ENCODE results near the gene MAPK10. TPM values are rescaled to one million over a fixed set of nuclear protein-coding genes. Genes with fewer than 3 reads are reported as not detected.
"Not testable (repeated sequence)": the region's sequence is repeated elsewhere in the genome, so short reads cannot be mapped to it uniquely, and the experiment has no call there.

Gene MAPK10
- total RNA-seq, 2 experiments from 2014 or later: not detected

DNA sequence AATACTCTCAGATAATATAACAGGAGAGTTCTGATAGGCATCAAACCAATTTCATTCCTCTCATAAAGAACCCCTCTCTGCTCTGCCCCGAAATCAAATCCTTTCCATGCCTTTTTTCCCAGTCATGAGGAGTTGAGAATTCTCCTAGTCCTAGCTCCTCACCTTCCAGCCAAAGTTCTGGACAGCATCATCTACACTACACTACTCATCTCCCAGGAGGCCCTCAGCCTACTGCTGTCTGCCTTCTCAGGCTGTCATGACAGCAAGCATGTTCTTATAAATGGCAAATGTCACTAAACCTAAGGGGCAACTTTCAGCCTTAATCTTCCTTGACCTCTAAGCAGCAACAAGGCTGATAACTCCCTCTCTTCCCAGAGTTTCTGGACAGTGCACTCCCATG is 26.6 kb downstream of the MAPK10 start:
- no peak overlapping the region for H3K27ac Mint-ChIP-seq

GRCh38 chr4:86330961-86331742 is 28.7 kb downstream of the MAPK10 start:
- no peak for DNase-seq
- peaks cover 3% of the 10 kb centered on the region for H3K27me3 Mint-ChIP-seq (ENCODE audit: low read depth)
- intact Hi-C loops (cut with micrococcal nuclease): no loop called here
- no peak overlapping the region for H3K4me3 Mint-ChIP-seq
- H3K4me1 Mint-ChIP-seq (ENCODE audit: low read depth): no peaks in the 10 kb centered on the region
- no peaks in the 10 kb centered on the region for H3K36me3 Mint-ChIP-seq (ENCODE audit: low read depth)
- H3K27ac Mint-ChIP-seq: no peak overlapping the region
- CTCF ChIA-PET: interaction anchor here (0.6 kb wide), 1 partner anchor 20 kb away, joined by 3 read pairs; no protein-coding TSS in a partner anchor
- no peaks in the 10 kb centered on the region for H3K9me3 Mint-ChIP-seq

More for the DNA sequence above, 26.6 kb downstream of the MAPK10 start:
- no peak for DNase-seq
- H3K4me3 Mint-ChIP-seq: no peak overlapping the region
- no peaks in the 10 kb centered on the region for H3K9me3 Mint-ChIP-seq
- H3K36me3 Mint-ChIP-seq (ENCODE audit: low read depth): no peaks in the 10 kb centered on the region
- CTCF ChIA-PET: no interaction called here
- intact Hi-C loops (cut with micrococcal nuclease): no loop called here
- peaks cover 3% of the 10 kb centered on the region for H3K27me3 Mint-ChIP-seq (ENCODE audit: low read depth)
- H3K4me1 Mint-ChIP-seq (ENCODE audit: low read depth): no peaks in the 10 kb centered on the region

GRCh38 chr4:86330411-86330810 is 29.4 kb downstream of the MAPK10 start:
- H3K27me3 Mint-ChIP-seq (ENCODE audit: low read depth); intact Hi-C loops (cut with micrococcal nuclease): not testable (repeated sequence)
- CTCF ChIA-PET: interaction anchor here (0.6 kb wide), 1 partner anchor 19 kb away, joined by 3 read pairs; no protein-coding TSS in a partner anchor

DNA sequence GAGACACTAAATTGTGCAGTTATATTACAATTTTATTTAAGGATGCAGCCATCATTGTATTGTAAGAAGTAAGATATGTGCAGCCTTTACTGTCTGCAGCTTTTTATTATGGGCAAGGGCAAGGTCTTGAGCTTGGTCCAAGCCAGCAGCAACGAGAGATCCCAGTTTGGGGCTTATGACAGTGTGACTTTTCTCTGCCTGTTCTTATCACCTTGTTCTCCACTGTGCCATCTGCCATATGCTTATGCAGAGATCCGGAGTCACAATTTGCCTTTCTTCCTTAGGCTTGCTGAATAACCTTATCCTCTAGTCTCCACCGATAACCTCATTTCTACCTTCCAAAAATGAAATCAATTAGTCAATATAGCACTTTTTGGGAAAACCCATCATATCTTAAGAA is 30.4 kb downstream of the MAPK10 start:
- Mint-ChIP-seq H3K27me3 (ENCODE audit: low read depth) (peaks cover 3% of the 10 kb centered on the region), H3K27ac (no peak overlapping the region), H3K4me1 (ENCODE audit: low read depth) (no peaks in the 10 kb centered on the region), H3K36me3 (ENCODE audit: low read depth) (no peaks in the 10 kb centered on the region), H3K9me3 (no peaks in the 10 kb centered on the region), H3K4me3 (no peak overlapping the region)
- no peak for DNase-seq
- CTCF ChIA-PET: no interaction called here
- intact Hi-C loops (cut with micrococcal nuclease): no loop called here

More at GRCh38 chr4:86330411-86330810, 29.4 kb downstream of the MAPK10 start:
- not testable (repeated sequence) for H3K4me3 Mint-ChIP-seq; H3K36me3 Mint-ChIP-seq (ENCODE audit: low read depth); DNase-seq; H3K27ac Mint-ChIP-seq; H3K4me1 Mint-ChIP-seq (ENCODE audit: low read depth); H3K9me3 Mint-ChIP-seq

DNA sequence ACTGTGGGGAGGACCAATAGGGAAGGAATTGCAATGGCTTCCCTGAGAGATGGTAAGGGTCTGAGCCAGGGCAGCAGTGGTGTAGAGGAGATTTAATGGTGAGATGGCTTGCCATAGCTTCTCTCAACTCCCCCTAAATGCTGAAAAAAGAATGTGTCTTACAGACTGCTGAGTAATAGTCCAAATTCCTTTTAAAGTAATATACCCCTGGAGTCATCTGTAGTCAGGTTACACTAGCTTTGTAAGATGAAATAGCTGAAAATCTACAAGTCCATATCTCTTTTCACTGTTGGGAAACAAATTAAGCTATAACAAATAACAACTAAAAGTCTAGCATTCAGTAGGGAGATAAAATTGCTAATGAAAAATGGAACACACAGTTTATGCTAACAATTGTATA is 33.5 kb downstream of the MAPK10 start:
- Mint-ChIP-seq H3K27me3 (ENCODE audit: low read depth) (peaks cover 3% of the 10 kb centered on the region), H3K4me1 (ENCODE audit: low read depth) (no peaks in the 10 kb centered on the region), H3K4me3 (no peak overlapping the region), H3K9me3 (no peaks in the 10 kb centered on the region), H3K27ac (no peak overlapping the region), H3K36me3 (ENCODE audit: low read depth) (no peaks in the 10 kb centered on the region)
- DNase-seq: no peak
- CTCF ChIA-PET: no interaction called here
- intact Hi-C loops (cut with micrococcal nuclease): no loop called here

GRCh38 chr4:86319390-86319789 is 40.5 kb downstream of the MAPK10 start:
- H3K4me3 Mint-ChIP-seq: no peak overlapping the region
- no peak overlapping the region for H3K27ac Mint-ChIP-seq
- intact Hi-C loops (cut with micrococcal nuclease): no loop called here
- no peaks in the 10 kb centered on the region for H3K9me3 Mint-ChIP-seq
- no peak for DNase-seq
- H3K36me3 Mint-ChIP-seq (ENCODE audit: low read depth): no peaks in the 10 kb centered on the region
- CTCF ChIA-PET: no interaction called here
- no peaks in the 10 kb centered on the region for H3K4me1 Mint-ChIP-seq (ENCODE audit: low read depth)
- no peaks in the 10 kb centered on the region for H3K27me3 Mint-ChIP-seq (ENCODE audit: low read depth)

GRCh38 chr4:86315579-86315978 is 44.3 kb downstream of the MAPK10 start:
- Mint-ChIP-seq H3K4me3 (no peak overlapping the region), H3K36me3 (ENCODE audit: low read depth) (no peaks in the 10 kb centered on the region), H3K27ac (no peak overlapping the region), H3K4me1 (ENCODE audit: low read depth) (no peaks in the 10 kb centered on the region), H3K9me3 (no peaks in the 10 kb centered on the region), H3K27me3 (ENCODE audit: low read depth) (no peaks in the 10 kb centered on the region)
- intact Hi-C loops (cut with micrococcal nuclease): no loop called here
- CTCF ChIA-PET: no interaction called here
- no peak for DNase-seq

- Mint-ChIP-seq H3K4me1 (ENCODE audit: low read depth) (no peaks in the 10 kb centered on the region), H3K9me3 (no peaks in the 10 kb centered on the region), H3K27me3 (ENCODE audit: low read depth) (no peaks in the 10 kb centered on the region), H3K4me3 (no peak overlapping the region), H3K27ac (no peak overlapping the region), H3K36me3 (ENCODE audit: low read depth) (no peaks in the 10 kb centered on the region)
- intact Hi-C loops (cut with micrococcal nuclease): no loop called here
- CTCF ChIA-PET: no interaction called here
- DNase-seq: no peak
Measured at GRCh38 chr4:86313656-86314055, 46.2 kb downstream of the MAPK10 start.

DNA sequence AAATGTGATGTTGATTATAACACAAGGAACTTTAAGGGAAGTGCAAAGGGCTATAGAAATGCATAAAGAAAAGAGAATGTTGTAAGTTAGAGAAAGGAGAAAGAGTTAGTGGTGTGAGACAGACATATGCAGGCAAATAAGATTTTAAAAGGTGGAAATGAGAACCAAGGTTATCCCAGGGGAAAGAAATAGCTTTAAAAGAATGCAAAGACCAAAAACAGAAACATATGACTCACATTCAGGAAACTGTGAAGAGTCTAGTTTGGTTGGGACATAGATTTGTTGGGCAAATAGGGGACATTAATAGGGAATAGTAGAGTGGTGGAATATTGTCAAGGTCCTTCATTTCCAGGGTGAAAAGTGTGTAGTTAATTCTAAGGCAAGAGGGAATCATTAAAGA is 52.4 kb downstream of the MAPK10 start:
- no peak overlapping the region for H3K4me3 Mint-ChIP-seq
- no peaks in the 10 kb centered on the region for H3K4me1 Mint-ChIP-seq (ENCODE audit: low read depth)
- no peak overlapping the region for H3K27ac Mint-ChIP-seq
- no peak for DNase-seq
- no peaks in the 10 kb centered on the region for H3K9me3 Mint-ChIP-seq
- no peaks in the 10 kb centered on the region for H3K27me3 Mint-ChIP-seq (ENCODE audit: low read depth)
- no peaks in the 10 kb centered on the region for H3K36me3 Mint-ChIP-seq (ENCODE audit: low read depth)
- intact Hi-C loops (cut with micrococcal nuclease): no loop called here
- CTCF ChIA-PET: interaction anchor here (0.6 kb wide), 1 partner anchor 13 kb away, joined by 3 read pairs; no protein-coding TSS in a partner anchor

DNA sequence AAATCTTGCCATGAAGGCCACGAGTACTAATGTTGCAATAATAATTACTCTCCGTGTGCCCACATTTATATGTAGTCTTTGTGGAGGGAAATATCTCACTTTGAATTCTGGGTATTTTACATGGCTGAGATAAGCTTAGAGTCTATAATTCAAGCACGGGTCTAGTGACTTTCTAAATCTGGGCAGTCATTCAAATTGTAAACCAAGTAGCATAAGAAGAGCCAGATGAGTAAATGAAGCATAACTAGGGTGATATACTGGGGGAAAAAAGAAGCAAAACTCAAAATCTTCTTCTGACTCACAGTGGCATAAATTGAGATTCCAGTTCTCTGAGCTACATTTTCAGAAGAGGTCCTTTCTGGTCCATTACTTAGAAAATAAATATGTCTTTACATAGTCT is 53.0 kb downstream of the MAPK10 start:
- Mint-ChIP-seq H3K4me1 (ENCODE audit: low read depth) (no peaks in the 10 kb centered on the region), H3K27ac (no peak overlapping the region), H3K36me3 (ENCODE audit: low read depth) (no peaks in the 10 kb centered on the region), H3K4me3 (no peak overlapping the region), H3K9me3 (no peaks in the 10 kb centered on the region), H3K27me3 (ENCODE audit: low read depth) (no peaks in the 10 kb centered on the region)
- DNase-seq: no peak
- CTCF ChIA-PET: interaction anchor here (0.6 kb wide), 1 partner anchor 12 kb away, joined by 3 read pairs; no protein-coding TSS in a partner anchor
- intact Hi-C loops (cut with micrococcal nuclease): no loop called here

GRCh38 chr4:86302830-86303229 is 57.0 kb downstream of the MAPK10 start:
- intact Hi-C loops (cut with micrococcal nuclease): no loop called here
- no peaks in the 10 kb centered on the region for H3K9me3 Mint-ChIP-seq

DNA sequence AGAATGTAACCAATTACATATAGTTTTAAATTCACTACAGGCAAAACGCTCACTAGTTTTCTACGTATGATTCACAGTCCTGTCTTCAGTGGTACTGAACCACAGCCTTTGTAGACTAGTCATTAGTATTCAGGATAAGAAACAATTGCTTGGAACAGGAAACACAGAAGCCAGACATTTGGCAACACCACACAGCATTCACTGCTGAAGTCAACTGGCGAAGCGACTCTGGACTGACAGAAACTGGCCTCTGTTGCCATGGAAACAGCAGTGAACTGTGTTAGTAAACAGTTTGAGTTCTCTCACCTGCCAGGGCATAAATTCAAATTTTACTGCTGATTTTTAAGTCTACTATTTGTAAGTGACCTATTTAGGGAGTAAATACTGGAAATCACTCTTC is 57.6 kb downstream of the MAPK10 start:
- intact Hi-C loops (cut with micrococcal nuclease): no loop called here
- Mint-ChIP-seq H3K4me1 (ENCODE audit: low read depth) (no peaks in the 10 kb centered on the region), H3K27me3 (ENCODE audit: low read depth) (no peaks in the 10 kb centered on the region), H3K36me3 (ENCODE audit: low read depth) (no peaks in the 10 kb centered on the region), H3K27ac (no peak overlapping the region), H3K4me3 (no peak overlapping the region), H3K9me3 (no peaks in the 10 kb centered on the region)
- no peak for DNase-seq
- CTCF ChIA-PET: no interaction called here

More at GRCh38 chr4:86302830-86303229, 57.0 kb downstream of the MAPK10 start:
- Mint-ChIP-seq H3K36me3 (ENCODE audit: low read depth) (no peaks in the 10 kb centered on the region), H3K27me3 (ENCODE audit: low read depth) (no peaks in the 10 kb centered on the region), H3K4me1 (ENCODE audit: low read depth) (no peaks in the 10 kb centered on the region), H3K27ac (no peak overlapping the region), H3K4me3 (no peak overlapping the region)
- CTCF ChIA-PET: no interaction called here
- no peak for DNase-seq

DNA sequence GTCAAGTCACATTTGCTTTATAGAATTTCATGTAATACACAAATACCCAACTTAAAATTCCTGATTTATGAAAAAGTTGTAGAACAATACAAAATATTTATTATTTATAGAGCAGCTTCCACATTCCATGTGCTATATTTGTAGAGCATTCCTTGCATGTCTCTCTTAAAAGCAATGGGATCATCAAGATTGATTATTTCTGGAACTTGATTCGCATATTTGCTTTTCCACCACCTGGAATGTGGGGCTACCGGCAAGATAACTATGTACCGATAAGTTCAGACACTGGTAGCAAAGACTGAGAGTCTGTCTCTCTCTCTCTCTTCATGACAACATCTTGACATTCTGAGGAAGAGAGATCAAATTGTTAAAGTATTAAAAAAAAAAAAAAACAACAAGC is 59.3 kb downstream of the MAPK10 start:
- Mint-ChIP-seq H3K9me3 (no peaks in the 10 kb centered on the region), H3K4me1 (ENCODE audit: low read depth) (no peaks in the 10 kb centered on the region), H3K4me3 (no peak overlapping the region), H3K27ac (no peak overlapping the region), H3K36me3 (ENCODE audit: low read depth) (no peaks in the 10 kb centered on the region), H3K27me3 (ENCODE audit: low read depth) (no peaks in the 10 kb centered on the region)
- intact Hi-C loops (cut with micrococcal nuclease): no loop called here
- CTCF ChIA-PET: no interaction called here
- DNase-seq: no peak
